Progenitor cell of endocrine pancreas (in vitro differentiated cells): Measurements from ENCODE around the gene RALGAPB. TPM values are rescaled to one million over a fixed set of nuclear protein-coding genes. Genes with fewer than 3 reads are reported as not detected.
A peak's percentile ranks its signal among the peaks of the same experiment; 100 is the strongest.

Experiments used
- DNase-seq: peaks from one replicate; pipeline ENCODE4 v3.0.0; 2021; ENCODE audit warnings: low spot score; ENCODE audit not compliant: unreplicated experiment
- H3K27ac Mint-ChIP-seq: 2 replicates; pipeline ENCODE4 v1.8.0; 2021; ENCODE audit warnings: mild to moderate bottlenecking, moderate library complexity, mixed read lengths
- H3K27me3 Mint-ChIP-seq: 2 replicates; pipeline ENCODE4 v1.8.0; 2021; ENCODE audit warnings: mixed read lengths
- H3K36me3 Mint-ChIP-seq: 2 replicates; pipeline ENCODE4 v1.8.0; 2022; ENCODE audit warnings: mixed read lengths; ENCODE audit not compliant: insufficient read depth
- H3K4me1 Mint-ChIP-seq: 2 replicates; pipeline ENCODE4 v1.8.0; 2021; ENCODE audit warnings: low read depth, mixed read lengths
- H3K4me3 Mint-ChIP-seq: 2 replicates; pipeline ENCODE4 v1.8.0; 2021; ENCODE audit warnings: low read depth, mild to moderate bottlenecking, moderate library complexity, mixed read lengths
- H3K9me3 Mint-ChIP-seq: 2 replicates; pipeline ENCODE4 v1.8.0; 2021; ENCODE audit warnings: low read depth, mixed read lengths
- total RNA-seq: library from RNA; stranded (reverse); gene quantifications from 2 replicates; pipeline ENCODE4 v1.2.1, GENCODE V29; 2021
- TF ChIP-seq, protein P1 (sequence below): fragments of 200-600 bp; sonication (generic); IDR thresholded peaks from one replicate; pipeline ENCODE4 v1.5.0; 2021; ENCODE audit warnings: antibody characterized with exemption, mild to moderate bottlenecking; ENCODE audit not compliant: unreplicated experiment

RALGAPB gene
- total RNA-seq, 1 donor from 2014 or later, result 42.3 TPM

DNA sequence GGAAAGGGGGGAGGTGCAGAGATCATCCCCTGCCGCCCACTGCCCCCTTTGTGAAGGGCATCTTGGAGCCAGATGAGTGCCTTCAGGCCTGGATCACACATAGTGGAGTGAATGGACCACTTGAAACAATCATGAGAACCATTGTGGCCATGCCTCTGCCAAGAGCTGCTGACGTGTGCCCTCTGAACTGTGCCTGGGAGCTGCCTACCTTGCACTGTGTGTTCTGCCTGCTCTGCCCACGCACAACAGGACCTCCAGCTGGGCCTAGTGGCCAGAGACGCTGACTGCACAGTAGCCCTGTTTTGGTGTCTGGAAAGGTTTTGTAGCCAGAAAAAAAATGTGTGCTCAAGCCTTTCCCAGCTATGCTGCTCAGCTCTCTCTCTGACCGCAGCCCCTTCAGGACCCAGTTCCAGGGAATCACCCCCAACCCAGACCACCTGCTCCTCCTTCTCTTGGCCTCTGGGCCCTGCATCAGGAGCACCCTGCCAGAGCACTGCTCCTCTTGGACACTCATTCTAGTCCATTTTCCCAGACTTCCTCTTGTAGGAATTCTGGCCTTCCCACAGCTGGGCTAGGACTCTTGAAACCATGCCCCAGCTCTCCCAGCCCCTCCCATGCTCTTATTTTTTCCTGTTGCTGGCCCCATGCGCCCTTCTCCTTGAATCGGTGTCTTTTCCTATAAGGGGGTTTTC lies 106.7 kb downstream of the RALGAPB start:
- Mint-ChIP-seq H3K4me1 (no peaks in the 10 kb centered on the region), H3K27ac (no peak overlapping the region), H3K27me3 (no peaks in the 10 kb centered on the region), H3K4me3 (no peak overlapping the region), H3K36me3 (peaks cover 4% of the 10 kb centered on the region), H3K9me3 (no peaks in the 10 kb centered on the region)
- TF ChIP-seq, protein P1, sequence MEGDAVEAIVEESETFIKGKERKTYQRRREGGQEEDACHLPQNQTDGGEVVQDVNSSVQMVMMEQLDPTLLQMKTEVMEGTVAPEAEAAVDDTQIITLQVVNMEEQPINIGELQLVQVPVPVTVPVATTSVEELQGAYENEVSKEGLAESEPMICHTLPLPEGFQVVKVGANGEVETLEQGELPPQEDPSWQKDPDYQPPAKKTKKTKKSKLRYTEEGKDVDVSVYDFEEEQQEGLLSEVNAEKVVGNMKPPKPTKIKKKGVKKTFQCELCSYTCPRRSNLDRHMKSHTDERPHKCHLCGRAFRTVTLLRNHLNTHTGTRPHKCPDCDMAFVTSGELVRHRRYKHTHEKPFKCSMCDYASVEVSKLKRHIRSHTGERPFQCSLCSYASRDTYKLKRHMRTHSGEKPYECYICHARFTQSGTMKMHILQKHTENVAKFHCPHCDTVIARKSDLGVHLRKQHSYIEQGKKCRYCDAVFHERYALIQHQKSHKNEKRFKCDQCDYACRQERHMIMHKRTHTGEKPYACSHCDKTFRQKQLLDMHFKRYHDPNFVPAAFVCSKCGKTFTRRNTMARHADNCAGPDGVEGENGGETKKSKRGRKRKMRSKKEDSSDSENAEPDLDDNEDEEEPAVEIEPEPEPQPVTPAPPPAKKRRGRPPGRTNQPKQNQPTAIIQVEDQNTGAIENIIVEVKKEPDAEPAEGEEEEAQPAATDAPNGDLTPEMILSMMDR, result no peak
- no peak for DNase-seq

DNA sequence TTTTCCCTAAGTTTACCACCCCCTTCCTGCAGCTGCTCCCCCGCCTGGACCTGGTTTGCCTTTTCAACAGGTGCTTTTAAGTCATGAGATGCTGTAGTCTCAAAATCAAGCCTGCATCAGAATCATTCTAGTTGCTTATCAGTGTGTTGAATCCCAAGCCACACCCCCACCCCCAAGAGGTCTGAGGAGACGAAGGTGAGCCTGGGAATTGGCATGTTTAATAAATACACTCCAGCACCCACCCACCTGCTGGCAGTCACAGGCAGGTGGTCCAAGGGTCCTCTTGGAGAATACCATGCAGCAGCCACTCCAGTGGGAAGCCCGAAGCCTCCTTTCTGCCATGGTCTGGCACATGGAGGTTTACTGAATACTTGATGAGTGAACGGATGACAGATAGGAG lies 107.3 kb downstream of the RALGAPB start:
- TF ChIP-seq, protein P1, result no peak
- no peaks in the 10 kb centered on the region for H3K4me1 Mint-ChIP-seq
- H3K9me3 Mint-ChIP-seq, result no peaks in the 10 kb centered on the region
- no peaks in the 10 kb centered on the region for H3K27me3 Mint-ChIP-seq
- no peak overlapping the region for H3K4me3 Mint-ChIP-seq
- peaks cover 2% of the 10 kb centered on the region for H3K36me3 Mint-ChIP-seq
- DNase-seq, result no peak
- no peak overlapping the region for H3K27ac Mint-ChIP-seq

DNA sequence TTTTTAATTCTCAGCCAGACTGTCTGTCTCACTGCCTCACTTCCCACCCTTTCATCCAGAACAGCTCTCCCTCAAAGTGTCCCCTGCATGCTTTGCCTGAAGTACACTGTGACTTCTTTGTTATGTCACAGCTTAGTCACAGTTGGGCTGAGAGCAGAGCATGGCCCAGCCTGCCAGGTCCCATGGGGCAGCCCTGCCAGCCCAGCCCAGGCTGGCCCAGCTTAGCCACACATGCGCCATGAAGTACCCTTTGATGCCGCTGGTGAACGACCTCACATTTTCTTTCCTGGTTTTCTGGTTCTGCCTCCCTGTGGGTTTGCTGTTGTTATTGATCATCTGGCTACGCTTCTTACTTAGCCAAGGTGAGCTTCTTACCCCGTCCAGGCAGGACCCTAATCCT lies 108.4 kb downstream of the RALGAPB start, which contains the start of gene ADIG:
TSS of gene ADIG (plus strand) at position 185 of the 400 bp plus-strand sequence. CDS start at position 239, 54 bp downstream.
- DNase-seq, result no peak
- Mint-ChIP-seq H3K27me3 (no peaks in the 10 kb centered on the region), H3K36me3 (no peaks in the 10 kb centered on the region), H3K4me1 (no peaks in the 10 kb centered on the region), H3K27ac (peak within 1 kb of the TSS; percentile 81), H3K9me3 (no peaks in the 10 kb centered on the region), H3K4me3 (no peak within 1 kb of the TSS)
- TF ChIP-seq, protein P1, result no peak

DNA sequence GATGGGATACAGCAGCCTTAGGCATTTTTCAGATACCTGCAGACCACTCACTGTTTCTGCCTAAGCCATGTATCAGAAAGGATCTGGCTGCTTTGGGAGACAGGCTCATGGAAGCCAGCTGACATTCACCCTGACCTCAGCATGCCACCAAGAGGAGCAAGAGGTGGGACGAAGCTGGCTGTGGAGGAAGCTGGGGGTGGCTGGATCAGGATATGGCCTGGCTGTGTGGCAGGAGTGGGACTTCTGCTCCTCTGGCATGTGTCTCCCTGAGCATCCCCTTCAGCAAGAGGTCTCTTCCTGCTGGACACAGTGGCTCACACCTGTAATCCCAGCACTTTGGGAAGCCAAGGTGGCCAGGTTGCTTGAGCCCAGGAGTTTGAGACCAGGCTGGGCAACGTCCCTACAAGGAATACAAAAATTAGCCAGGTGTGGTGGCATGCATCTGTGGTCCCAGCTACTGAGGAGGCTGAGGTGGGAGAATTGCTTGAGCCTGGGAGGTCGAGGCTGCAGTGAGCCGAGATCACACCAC lies 109.3 kb downstream of the RALGAPB start:
- DNase-seq, result no peak
- TF ChIP-seq, protein P1, result no peak
- no peak overlapping the region for H3K27ac Mint-ChIP-seq
- H3K9me3 Mint-ChIP-seq, result no peaks in the 10 kb centered on the region
- no peaks in the 10 kb centered on the region for H3K36me3 Mint-ChIP-seq
- no peak overlapping the region for H3K4me3 Mint-ChIP-seq
- no peaks in the 10 kb centered on the region for H3K4me1 Mint-ChIP-seq
- H3K27me3 Mint-ChIP-seq, result no peaks in the 10 kb centered on the region

DNA sequence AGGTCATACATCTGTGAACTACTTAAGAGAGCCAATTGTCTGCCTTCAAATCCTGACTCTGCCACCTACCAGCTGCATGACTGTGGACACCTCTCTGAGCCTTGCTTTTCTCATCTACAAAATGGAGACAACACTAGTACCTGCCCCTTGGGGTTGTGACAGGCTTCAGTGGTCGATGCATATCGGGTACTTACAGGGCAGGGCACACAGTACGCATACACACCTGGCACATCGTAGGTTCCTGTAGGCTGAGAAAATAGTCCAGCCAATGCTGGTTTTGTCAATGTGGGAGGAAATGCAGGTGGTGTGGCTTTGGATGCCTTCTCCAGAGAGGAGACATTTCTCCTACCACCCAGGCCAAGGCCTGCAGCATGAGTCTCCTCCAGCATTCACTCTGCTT lies 110.7 kb downstream of the RALGAPB start:
- H3K27me3 Mint-ChIP-seq, result no peaks in the 10 kb centered on the region
- no peaks in the 10 kb centered on the region for H3K4me1 Mint-ChIP-seq
- no peak for DNase-seq
- H3K36me3 Mint-ChIP-seq, result no peaks in the 10 kb centered on the region
- no peaks in the 10 kb centered on the region for H3K9me3 Mint-ChIP-seq
- TF ChIP-seq, protein P1, result no peak
- H3K4me3 Mint-ChIP-seq, result no peak overlapping the region
- no peak overlapping the region for H3K27ac Mint-ChIP-seq
